ENCODE measurements around the gene ALG1.

GRCh38 chr16:5072334-5073278 is 963 bp downstream of the ALG1 start:
- TF ChIP-seq CTCF (optimal IDR thresholded peaks at IDR 0.05 in 1 of 3, IDR thresholded peaks at IDR 0.05 in 1 of 3, conservative IDR thresholded peaks at IDR 0.05 in 1 of 3; ENCODE audit: extremely low read depth in 1 of 3, insufficient read depth in 2 of 3, low read length in 3 of 3) (no peak), EZH2 (IDR thresholded peaks at IDR 0.05; ENCODE audit: low read length) (no peak)

Measured in keratinocyte (primary cell).